ENCODE measurements around the gene TTN. TPM values are rescaled to one million over a fixed set of nuclear protein-coding genes. Genes with fewer than 3 reads are reported as not detected.
"Not testable (repeated sequence)": the region's sequence is repeated elsewhere in the genome, so short reads cannot be mapped to it uniquely, and the experiment has no call there.

TTN gene
- polyA plus RNA-seq, 4 donors: 0.36 to 1.5 (median 0.76) TPM

- DNase-seq: no peak
- H3K36me3 ChIP-seq (ENCODE audit: control insufficient read depth in 3 of 3, insufficient read depth in 2 of 3, low read depth in 1 of 3, low read length in 3 of 3): peaks cover 0 to 21% (median 4%) of the 10 kb centered on the region in 3 donors
- no peak for FAIRE-seq
These were observed 278.6 kb downstream of the TTN start for GRCh38 chr2:178528647-178529046.

GRCh38 chr2:178527592-178527991 is 279.6 kb downstream of the TTN start:
- peaks cover 0 to 2% of the 10 kb centered on the region in 2 donors for H3K9me3 ChIP-seq (ENCODE audit: control insufficient read depth in 2 of 2, insufficient read depth in 1 of 2, low read depth in 1 of 2, low read length in 1 of 2)
- H3K4me3 ChIP-seq (ENCODE audit: low read depth in 1 of 3, low read length in 3 of 3): no peak overlapping the region
- no peaks in the 10 kb centered on the region for H3K4me1 ChIP-seq (ENCODE audit: control insufficient read depth in 3 of 3, insufficient read depth in 2 of 3, low read depth in 1 of 3, low read length in 2 of 3)
- H3K27ac ChIP-seq (ENCODE audit: low read depth in 1 of 3, low read length in 2 of 3): no peak overlapping the region
- DNase-seq (no peak), FAIRE-seq (no peak)
- peaks cover 0 to 16% (median 2%) of the 10 kb centered on the region in 3 donors for H3K36me3 ChIP-seq (ENCODE audit: control insufficient read depth in 3 of 3, insufficient read depth in 2 of 3, low read depth in 1 of 3, low read length in 3 of 3)
- WGBS, 3 donors: 64 to 91% (median 85%) methylated on average over 2 of the region's 2 CpGs
- no peaks in the 10 kb centered on the region for H3K27me3 ChIP-seq (ENCODE audit: control insufficient read depth in 3 of 3, insufficient read depth in 3 of 3, low read length in 3 of 3)

More at GRCh38 chr2:178528647-178529046, 278.6 kb downstream of the TTN start:
- Histone ChIP-seq H3K4me1 (ENCODE audit: control insufficient read depth in 3 of 3, insufficient read depth in 2 of 3, low read depth in 1 of 3, low read length in 2 of 3) (no peaks in the 10 kb centered on the region), H3K4me3 (ENCODE audit: low read depth in 1 of 3, low read length in 3 of 3) (no peak overlapping the region), H3K27ac (ENCODE audit: low read depth in 1 of 3, low read length in 2 of 3) (no peak overlapping the region), H3K27me3 (ENCODE audit: control insufficient read depth in 3 of 3, insufficient read depth in 3 of 3, low read length in 3 of 3) (no peaks in the 10 kb centered on the region), H3K9me3 (ENCODE audit: control insufficient read depth in 2 of 2, insufficient read depth in 1 of 2, low read depth in 1 of 2, low read length in 1 of 2) (no peaks in the 10 kb centered on the region)
- WGBS, 3 donors: 93 to 95% (median 95%) methylated on average over 5 of the region's 5 CpGs

- WGBS, 3 donors: 94 to 97% (median 95%) methylated on average over 4 of the region's 4 CpGs
- H3K4me1 ChIP-seq (ENCODE audit: control insufficient read depth in 3 of 3, insufficient read depth in 2 of 3, low read depth in 1 of 3, low read length in 2 of 3): no peaks in the 10 kb centered on the region
- FAIRE-seq: no peak
- peaks cover 0 to 2% of the 10 kb centered on the region in 2 donors for H3K9me3 ChIP-seq (ENCODE audit: control insufficient read depth in 2 of 2, insufficient read depth in 1 of 2, low read depth in 1 of 2, low read length in 1 of 2)
- no peaks in the 10 kb centered on the region for H3K27me3 ChIP-seq (ENCODE audit: control insufficient read depth in 3 of 3, insufficient read depth in 3 of 3, low read length in 3 of 3)
- peaks cover 0 to 5% (median 0%) of the 10 kb centered on the region in 3 donors for H3K36me3 ChIP-seq (ENCODE audit: control insufficient read depth in 3 of 3, insufficient read depth in 2 of 3, low read depth in 1 of 3, low read length in 3 of 3)
- H3K27ac ChIP-seq (ENCODE audit: low read depth in 1 of 3, low read length in 2 of 3): no peak overlapping the region
- DNase-seq: no peak
- no peak overlapping the region for H3K4me3 ChIP-seq (ENCODE audit: low read depth in 1 of 3, low read length in 3 of 3)
These were observed 281.0 kb downstream of the TTN start for GRCh38 chr2:178526256-178526655.

GRCh38 chr2:178525460-178525859 is 281.8 kb downstream of the TTN start:
- not testable (repeated sequence) for DNase-seq; H3K9me3 ChIP-seq (ENCODE audit: control insufficient read depth in 2 of 2, insufficient read depth in 1 of 2, low read depth in 1 of 2, low read length in 1 of 2); H3K27ac ChIP-seq (ENCODE audit: low read depth in 1 of 3, low read length in 2 of 3); FAIRE-seq; H3K4me1 ChIP-seq (ENCODE audit: control insufficient read depth in 3 of 3, insufficient read depth in 2 of 3, low read depth in 1 of 3, low read length in 2 of 3); H3K4me3 ChIP-seq (ENCODE audit: low read depth in 1 of 3, low read length in 3 of 3); H3K36me3 ChIP-seq (ENCODE audit: control insufficient read depth in 3 of 3, insufficient read depth in 2 of 3, low read depth in 1 of 3, low read length in 3 of 3); H3K27me3 ChIP-seq (ENCODE audit: control insufficient read depth in 3 of 3, insufficient read depth in 3 of 3, low read length in 3 of 3)
- WGBS, 3 donors: 83 to 100% (median 95%) methylated on average over 1 of the region's 1 CpG

- 82 to 97% (median 89%) methylated on average over 1 to 4 of the region's 5 CpGs for WGBS, 3 donors
- not testable (repeated sequence) for H3K9me3 ChIP-seq (ENCODE audit: control insufficient read depth in 2 of 2, insufficient read depth in 1 of 2, low read depth in 1 of 2, low read length in 1 of 2); H3K36me3 ChIP-seq (ENCODE audit: control insufficient read depth in 3 of 3, insufficient read depth in 2 of 3, low read depth in 1 of 3, low read length in 3 of 3); H3K27me3 ChIP-seq (ENCODE audit: control insufficient read depth in 3 of 3, insufficient read depth in 3 of 3, low read length in 3 of 3); H3K4me1 ChIP-seq (ENCODE audit: control insufficient read depth in 3 of 3, insufficient read depth in 2 of 3, low read depth in 1 of 3, low read length in 2 of 3); FAIRE-seq; H3K27ac ChIP-seq (ENCODE audit: low read depth in 1 of 3, low read length in 2 of 3); DNase-seq; H3K4me3 ChIP-seq (ENCODE audit: low read depth in 1 of 3, low read length in 3 of 3)
These were observed 282.2 kb downstream of the TTN start for GRCh38 chr2:178525010-178525409.

- H3K9me3 ChIP-seq (ENCODE audit: control insufficient read depth in 2 of 2, insufficient read depth in 1 of 2, low read depth in 1 of 2, low read length in 1 of 2): peaks cover 0 to 2% of the 10 kb centered on the region in 2 donors
- H3K27me3 ChIP-seq (ENCODE audit: control insufficient read depth in 3 of 3, insufficient read depth in 3 of 3, low read length in 3 of 3): no peaks in the 10 kb centered on the region
- H3K36me3 ChIP-seq (ENCODE audit: control insufficient read depth in 3 of 3, insufficient read depth in 2 of 3, low read depth in 1 of 3, low read length in 3 of 3): peaks cover 0 to 2% (median under 1%) of the 10 kb centered on the region in 3 donors
- FAIRE-seq (no peak), DNase-seq (peak in 1 of 2 donors; percentile 7)
- H3K4me1 ChIP-seq (ENCODE audit: control insufficient read depth in 3 of 3, insufficient read depth in 2 of 3, low read depth in 1 of 3, low read length in 2 of 3): no peaks in the 10 kb centered on the region
- 24 to 33% (median 30%) methylated on average over 8 of the region's 8 CpGs for WGBS, 3 donors
- peak overlapping the region; percentile 66 to 77 (median 74) for H3K4me3 ChIP-seq (ENCODE audit: low read depth in 1 of 3, low read length in 3 of 3)
- H3K27ac ChIP-seq (ENCODE audit: low read depth in 1 of 3, low read length in 2 of 3): peak overlapping the region in 2 of 3 donors; percentile 69 to 87
These were observed 283.6 kb downstream of the TTN start for GRCh38 chr2:178523596-178524134.

- peak overlapping the region; percentile 60 to 87 (median 69) for H3K27ac ChIP-seq (ENCODE audit: low read depth in 1 of 3, low read length in 2 of 3)
- H3K36me3 ChIP-seq (ENCODE audit: control insufficient read depth in 3 of 3, insufficient read depth in 2 of 3, low read depth in 1 of 3, low read length in 3 of 3): peaks cover 0 to 5% (median 4%) of the 10 kb centered on the region in 3 donors
- no peaks in the 10 kb centered on the region for H3K4me1 ChIP-seq (ENCODE audit: control insufficient read depth in 3 of 3, insufficient read depth in 2 of 3, low read depth in 1 of 3, low read length in 2 of 3)
- DNase-seq (peak; percentile 81 to 89), FAIRE-seq (no peak)
- peak overlapping the region; percentile 66 to 77 (median 74) for H3K4me3 ChIP-seq (ENCODE audit: low read depth in 1 of 3, low read length in 3 of 3)
- no peaks in the 10 kb centered on the region for H3K27me3 ChIP-seq (ENCODE audit: control insufficient read depth in 3 of 3, insufficient read depth in 3 of 3, low read length in 3 of 3)
- WGBS, 3 donors: 12 to 19% (median 16%) methylated on average over 24 to 25 of the region's 25 CpGs
- H3K9me3 ChIP-seq (ENCODE audit: control insufficient read depth in 2 of 2, insufficient read depth in 1 of 2, low read depth in 1 of 2, low read length in 1 of 2): peaks cover 0 to 2% of the 10 kb centered on the region in 2 donors
These were observed 284.1 kb downstream of the TTN start for GRCh38 chr2:178522950-178523595.

GRCh38 chr2:178521304-178522150 is 285.7 kb downstream of the TTN start:
- no peak for FAIRE-seq
- H3K27me3 ChIP-seq (ENCODE audit: control insufficient read depth in 3 of 3, insufficient read depth in 3 of 3, low read length in 3 of 3): no peaks in the 10 kb centered on the region
- WGBS, 3 donors: 79 to 84% (median 81%) methylated on average over 11 of the region's 11 CpGs
- DNase-seq: no peak
- no peaks in the 10 kb centered on the region for H3K4me1 ChIP-seq (ENCODE audit: control insufficient read depth in 3 of 3, insufficient read depth in 2 of 3, low read depth in 1 of 3, low read length in 2 of 3)
- peaks cover 0 to 6% (median 5%) of the 10 kb centered on the region in 3 donors for H3K36me3 ChIP-seq (ENCODE audit: control insufficient read depth in 3 of 3, insufficient read depth in 2 of 3, low read depth in 1 of 3, low read length in 3 of 3)
- H3K4me3 ChIP-seq (ENCODE audit: low read depth in 1 of 3, low read length in 3 of 3): no peak overlapping the region
- H3K9me3 ChIP-seq (ENCODE audit: control insufficient read depth in 2 of 2, insufficient read depth in 1 of 2, low read depth in 1 of 2, low read length in 1 of 2): peaks cover 0 to 2% of the 10 kb centered on the region in 2 donors
- no peak overlapping the region for H3K27ac ChIP-seq (ENCODE audit: low read depth in 1 of 3, low read length in 2 of 3)
